Fibroblast of the aortic adventitia (primary cell): ENCODE data around the gene PF4V1. TPM values are rescaled to one million over a fixed set of nuclear protein-coding genes. Genes with fewer than 3 reads are reported as not detected.
A peak's percentile ranks its signal among the peaks of the same experiment; 100 is the strongest.

Experiments used
- DNase-seq: peaks from one replicate; pipeline ENCODE4 v3.0.0-alpha.2; 2010; ENCODE audit warnings: low read depth
- H3K4me3 ChIP-seq: 2 replicates; pipeline ENCODE4 v1.5.1; 2011; ENCODE audit warnings: low read depth, mild to moderate bottlenecking, control low read depth, low read length, moderate library complexity
- total RNA-seq: library from RNA; depleted of rRNA; stranded (reverse); fragments of >200 nt; gene quantifications from 2 replicates; pipeline ENCODE4 v1.2.3, GENCODE V29; 2012; ENCODE audit warnings: low replicate concordance
- TF ChIP-seq, protein P1 (sequence below): IDR thresholded peaks from 2 replicates; pipeline ENCODE4 v1.5.1; 2011; ENCODE audit warnings: mild to moderate bottlenecking, low read length, control low read depth, inconsistent platforms; ENCODE audit not compliant: insufficient read depth

The PF4V1 gene
- total RNA-seq, 1 donor: not detected

DNA sequence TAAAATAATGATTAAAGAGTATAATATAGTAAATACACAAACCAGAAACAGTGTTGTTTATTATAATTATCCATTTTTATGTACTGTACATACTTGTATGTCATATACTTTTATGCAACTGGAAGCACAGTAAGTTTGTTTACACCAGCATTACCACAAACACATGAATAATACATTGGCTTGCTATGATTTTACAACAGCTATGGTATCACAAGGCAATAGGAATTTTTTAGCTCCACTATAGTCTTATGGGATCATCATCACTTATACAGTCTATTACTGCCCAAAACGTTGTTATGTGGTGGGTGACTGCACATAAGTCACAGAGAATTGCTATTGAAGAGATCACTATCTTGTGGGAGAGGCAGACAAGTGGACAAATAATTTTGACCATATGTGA, 1.8 kb upstream of the PF4V1 start:
- TF ChIP-seq, protein P1, sequence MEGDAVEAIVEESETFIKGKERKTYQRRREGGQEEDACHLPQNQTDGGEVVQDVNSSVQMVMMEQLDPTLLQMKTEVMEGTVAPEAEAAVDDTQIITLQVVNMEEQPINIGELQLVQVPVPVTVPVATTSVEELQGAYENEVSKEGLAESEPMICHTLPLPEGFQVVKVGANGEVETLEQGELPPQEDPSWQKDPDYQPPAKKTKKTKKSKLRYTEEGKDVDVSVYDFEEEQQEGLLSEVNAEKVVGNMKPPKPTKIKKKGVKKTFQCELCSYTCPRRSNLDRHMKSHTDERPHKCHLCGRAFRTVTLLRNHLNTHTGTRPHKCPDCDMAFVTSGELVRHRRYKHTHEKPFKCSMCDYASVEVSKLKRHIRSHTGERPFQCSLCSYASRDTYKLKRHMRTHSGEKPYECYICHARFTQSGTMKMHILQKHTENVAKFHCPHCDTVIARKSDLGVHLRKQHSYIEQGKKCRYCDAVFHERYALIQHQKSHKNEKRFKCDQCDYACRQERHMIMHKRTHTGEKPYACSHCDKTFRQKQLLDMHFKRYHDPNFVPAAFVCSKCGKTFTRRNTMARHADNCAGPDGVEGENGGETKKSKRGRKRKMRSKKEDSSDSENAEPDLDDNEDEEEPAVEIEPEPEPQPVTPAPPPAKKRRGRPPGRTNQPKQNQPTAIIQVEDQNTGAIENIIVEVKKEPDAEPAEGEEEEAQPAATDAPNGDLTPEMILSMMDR: no peak
- no peak overlapping the region for H3K4me3 ChIP-seq
- DNase-seq: no peak

DNA sequence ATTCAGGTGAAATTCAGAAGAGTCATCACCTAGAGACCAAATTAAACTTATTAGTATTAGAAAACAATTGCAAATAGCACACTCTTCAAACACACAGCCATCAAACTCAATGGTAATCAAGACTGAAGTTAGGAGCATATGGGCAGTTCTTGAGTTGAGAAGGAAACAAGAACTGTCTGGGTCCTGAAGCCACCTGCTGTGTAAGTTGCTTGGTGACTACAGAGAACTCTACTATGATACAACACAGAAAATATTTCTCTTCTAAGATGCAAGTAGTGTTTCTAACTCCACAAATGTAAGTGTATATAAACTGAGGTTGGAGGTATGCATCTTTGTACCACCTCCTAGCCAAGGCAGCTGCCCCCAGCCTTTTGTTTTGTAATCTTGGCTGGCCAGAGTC, 325 bp upstream of the PF4V1 start:
- TF ChIP-seq, protein P1: no peak
- DNase-seq: no peak
- no peak overlapping the region for H3K4me3 ChIP-seq

DNA sequence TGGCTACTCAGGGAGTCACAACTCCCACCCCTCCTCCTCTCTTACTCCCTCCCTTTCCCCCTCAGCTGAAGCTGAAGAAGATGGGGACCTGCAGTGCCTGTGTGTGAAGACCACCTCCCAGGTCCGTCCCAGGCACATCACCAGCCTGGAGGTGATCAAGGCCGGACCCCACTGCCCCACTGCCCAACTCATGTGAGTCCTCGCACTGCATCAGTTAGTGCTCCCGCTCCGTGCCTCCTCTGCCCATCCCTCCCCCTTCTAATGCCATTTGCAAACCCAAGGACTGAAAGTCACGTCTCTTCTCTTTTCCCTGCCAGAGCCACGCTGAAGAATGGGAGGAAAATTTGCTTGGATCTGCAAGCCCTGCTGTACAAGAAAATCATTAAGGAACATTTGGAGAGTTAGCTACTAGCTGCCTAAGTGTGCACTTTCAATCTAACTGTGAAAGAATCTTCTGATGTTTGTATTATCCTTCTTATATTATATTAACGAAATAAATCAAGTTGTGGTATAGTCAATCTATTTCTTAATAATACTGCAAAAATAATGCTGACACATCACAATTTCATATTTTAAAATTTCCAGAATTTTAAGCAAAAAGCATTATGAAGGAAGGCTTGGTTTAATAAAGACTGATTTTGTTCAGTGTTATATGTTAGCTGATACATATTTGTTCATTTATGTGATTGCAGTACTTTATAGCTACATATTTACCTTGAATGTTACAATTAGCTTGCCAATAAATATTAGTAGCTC, 800 bp downstream of the PF4V1 start:
- TF ChIP-seq, protein P1: no peak
- no peak overlapping the region for H3K4me3 ChIP-seq
- no peak for DNase-seq

DNA sequence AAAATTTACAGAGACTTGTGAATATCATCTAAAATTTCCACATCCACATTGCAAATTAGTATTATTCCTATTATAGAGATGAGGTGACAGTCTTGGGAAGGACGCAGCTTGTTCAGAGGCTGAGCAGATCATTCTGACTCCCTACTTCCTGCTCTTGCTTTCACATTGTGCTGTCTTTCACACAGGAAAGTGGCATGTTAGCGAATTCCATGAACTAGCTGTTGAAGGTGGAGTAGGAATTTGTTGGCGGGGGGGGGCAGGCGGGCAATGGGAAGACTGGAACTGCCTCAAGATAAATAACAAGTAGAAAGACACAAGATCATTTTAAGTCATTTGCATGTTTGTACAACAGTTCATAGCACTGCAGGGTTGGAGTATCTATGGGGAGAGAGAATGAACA, 2.3 kb downstream of the PF4V1 start:
- TF ChIP-seq, protein P1: no peak
- H3K4me3 ChIP-seq: no peak overlapping the region
- no peak for DNase-seq

DNA sequence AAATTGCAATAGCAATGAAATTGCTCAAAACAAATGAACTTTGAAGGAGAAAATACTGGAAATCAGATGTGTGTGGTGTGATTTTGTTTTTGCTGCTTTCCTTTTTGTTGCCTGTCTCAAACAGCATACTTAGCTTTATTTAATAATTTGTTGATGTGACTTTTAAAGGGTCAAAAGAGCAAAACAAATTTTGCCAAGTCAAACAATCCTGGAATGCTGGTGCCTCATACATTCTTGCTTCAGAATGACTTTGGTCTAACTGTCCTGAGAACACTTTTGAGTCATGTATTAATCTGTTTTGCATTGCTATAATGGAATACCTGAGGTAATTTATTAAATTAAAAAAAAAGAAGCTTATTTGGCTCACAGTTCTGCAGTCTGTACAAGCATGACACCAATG, 3.4 kb downstream of the PF4V1 start:
- DNase-seq: peak; percentile 84
- TF ChIP-seq, protein P1: no peak
- H3K4me3 ChIP-seq: no peak overlapping the region

DNA sequence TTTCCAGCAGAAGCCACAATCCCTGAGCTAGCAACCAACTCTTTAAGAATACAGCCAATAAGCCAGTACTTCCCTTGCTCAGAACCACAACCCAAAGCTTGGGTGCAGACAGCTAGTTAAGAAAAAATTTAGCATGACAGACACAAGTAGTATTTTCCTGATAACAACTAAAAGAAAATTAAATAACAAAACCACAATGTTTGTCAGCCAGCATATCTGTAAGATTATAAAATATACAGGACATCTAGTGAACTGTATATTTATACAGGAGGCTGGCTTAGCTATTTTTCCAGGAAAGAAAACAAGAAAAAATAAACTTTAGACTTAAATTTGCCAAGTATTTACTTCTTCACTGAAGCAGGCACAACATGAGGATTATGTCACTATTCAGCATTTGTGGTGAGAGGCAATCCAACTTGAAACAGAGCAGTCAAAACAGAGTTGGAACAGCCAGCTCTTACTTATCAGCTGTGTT, 6.6 kb downstream of the PF4V1 start:
- TF ChIP-seq, protein P1: no peak

More for the DNA sequence above, 6.6 kb downstream of the PF4V1 start:
- no peak overlapping the region for H3K4me3 ChIP-seq
- DNase-seq: peak; percentile 85
